ENCODE measurements around the gene ATM. TPM values are rescaled to one million over a fixed set of nuclear protein-coding genes. Genes with fewer than 3 reads are reported as not detected.
A peak's percentile ranks its signal among the peaks of the same experiment; 100 is the strongest.
"Not testable (repeated sequence)": the region's sequence is repeated elsewhere in the genome, so short reads cannot be mapped to it uniquely, and the experiment has no call there.

ATM gene
- total RNA-seq, 1 donor from 2014 or later: 25.7 TPM

GRCh38 chr11:108269583-108269982 is 46.7 kb downstream of the ATM start:
- no peak for ATAC-seq
- no peak for DNase-seq (ENCODE audit: low spot score)

- ATAC-seq; DNase-seq (ENCODE audit: low spot score): not testable (repeated sequence)
These were observed 54.2 kb downstream of the ATM start for GRCh38 chr11:108276985-108277616.

GRCh38 chr11:108278546-108278945 is 55.7 kb downstream of the ATM start:
- peak; percentile 40 for ATAC-seq

GRCh38 chr11:108278954-108279353 is 56.1 kb downstream of the ATM start:
- ATAC-seq (peak; percentile 71), DNase-seq (ENCODE audit: low spot score) (no peak)

More at GRCh38 chr11:108278546-108278945, 55.7 kb downstream of the ATM start:
- DNase-seq (ENCODE audit: low spot score): no peak

GRCh38 chr11:108286370-108286769 is 63.5 kb downstream of the ATM start:
- DNase-seq (ENCODE audit: low spot score): no peak

GRCh38 chr11:108286956-108287355 is 64.1 kb downstream of the ATM start:
- DNase-seq (ENCODE audit: low spot score) (no peak), ATAC-seq (no peak)

More at GRCh38 chr11:108286370-108286769, 63.5 kb downstream of the ATM start:
- ATAC-seq: no peak

GRCh38 chr11:108289066-108289465 is 66.2 kb downstream of the ATM start:
- not testable (repeated sequence) for DNase-seq (ENCODE audit: low spot score); ATAC-seq

GRCh38 chr11:108289699-108290098 is 66.8 kb downstream of the ATM start:
- DNase-seq (ENCODE audit: low spot score) (no peak), ATAC-seq (no peak)

GRCh38 chr11:108293229-108293628 is 70.4 kb downstream of the ATM start:
- ATAC-seq (no peak), DNase-seq (ENCODE audit: low spot score) (no peak)

- no peak for ATAC-seq
- no peak for DNase-seq (ENCODE audit: low spot score)
These were observed 79.4 kb downstream of the ATM start for GRCh38 chr11:108302121-108302785.

- DNase-seq (ENCODE audit: low spot score): no peak
- ATAC-seq: no peak
These were observed 84.9 kb downstream of the ATM start for GRCh38 chr11:108307751-108308150.

- DNase-seq (ENCODE audit: low spot score): no peak
- peak; percentile 97 for ATAC-seq
These were observed 90.6 kb downstream of the ATM start for GRCh38 chr11:108313444-108313843.

GRCh38 chr11:108316061-108316460 is 93.2 kb downstream of the ATM start:
- ATAC-seq: no peak
- DNase-seq (ENCODE audit: low spot score): no peak

- DNase-seq (ENCODE audit: low spot score) (no peak), ATAC-seq (no peak)
These were observed 96.8 kb downstream of the ATM start for GRCh38 chr11:108319541-108320145.

- no peak for ATAC-seq
- no peak for DNase-seq (ENCODE audit: low spot score)
These were observed 99.8 kb downstream of the ATM start for GRCh38 chr11:108322666-108323065.

GRCh38 chr11:108324587-108324986 is 101.7 kb downstream of the ATM start:
- no peak for ATAC-seq
- DNase-seq (ENCODE audit: low spot score): no peak

- no peak for ATAC-seq
- no peak for DNase-seq (ENCODE audit: low spot score)
These were observed 110.6 kb downstream of the ATM start for GRCh38 chr11:108333403-108333899.

GRCh38 chr11:108338750-108339149 is 115.9 kb downstream of the ATM start:
- ATAC-seq (no peak), DNase-seq (ENCODE audit: low spot score) (no peak)

- DNase-seq (ENCODE audit: low spot score) (no peak), ATAC-seq (peak; percentile 48)
These were observed 118.1 kb downstream of the ATM start for GRCh38 chr11:108340973-108341372.

GRCh38 chr11:108341654-108342053 is 118.8 kb downstream of the ATM start:
- DNase-seq (ENCODE audit: low spot score) (no peak), ATAC-seq (no peak)

GRCh38 chr11:108343714-108344113 is 120.8 kb downstream of the ATM start:
- ATAC-seq (no peak), DNase-seq (ENCODE audit: low spot score) (no peak)

- no peak for DNase-seq (ENCODE audit: low spot score)
- no peak for ATAC-seq
These were observed 122.9 kb downstream of the ATM start for GRCh38 chr11:108345767-108346166.

Data from left lobe of liver (tissue), 2 donors.